Measurements from ENCODE around the gene ZFYVE9.

- TF ChIP-seq, protein P1, sequence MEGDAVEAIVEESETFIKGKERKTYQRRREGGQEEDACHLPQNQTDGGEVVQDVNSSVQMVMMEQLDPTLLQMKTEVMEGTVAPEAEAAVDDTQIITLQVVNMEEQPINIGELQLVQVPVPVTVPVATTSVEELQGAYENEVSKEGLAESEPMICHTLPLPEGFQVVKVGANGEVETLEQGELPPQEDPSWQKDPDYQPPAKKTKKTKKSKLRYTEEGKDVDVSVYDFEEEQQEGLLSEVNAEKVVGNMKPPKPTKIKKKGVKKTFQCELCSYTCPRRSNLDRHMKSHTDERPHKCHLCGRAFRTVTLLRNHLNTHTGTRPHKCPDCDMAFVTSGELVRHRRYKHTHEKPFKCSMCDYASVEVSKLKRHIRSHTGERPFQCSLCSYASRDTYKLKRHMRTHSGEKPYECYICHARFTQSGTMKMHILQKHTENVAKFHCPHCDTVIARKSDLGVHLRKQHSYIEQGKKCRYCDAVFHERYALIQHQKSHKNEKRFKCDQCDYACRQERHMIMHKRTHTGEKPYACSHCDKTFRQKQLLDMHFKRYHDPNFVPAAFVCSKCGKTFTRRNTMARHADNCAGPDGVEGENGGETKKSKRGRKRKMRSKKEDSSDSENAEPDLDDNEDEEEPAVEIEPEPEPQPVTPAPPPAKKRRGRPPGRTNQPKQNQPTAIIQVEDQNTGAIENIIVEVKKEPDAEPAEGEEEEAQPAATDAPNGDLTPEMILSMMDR (IDR thresholded peaks at IDR 0.05; ENCODE audit: borderline replicate concordance, extremely low read depth, low read length, poor library complexity, severe bottlenecking), result no peak
- TF ChIP-seq EZH2 (IDR thresholded peaks at IDR 0.05; ENCODE audit: borderline replicate concordance, low read depth, low read length, severe bottlenecking), result no peak
Observed at GRCh38 chr1:52239708-52240001, 97.8 kb downstream of the ZFYVE9 start.

Data from DND-41 (cell line).